ENCODE measurements around the gene MPP7. TPM values are rescaled to one million over a fixed set of nuclear protein-coding genes. Genes with fewer than 3 reads are reported as not detected.
A peak's percentile ranks its signal among the peaks of the same experiment; 100 is the strongest.
"Not testable (repeated sequence)": the region's sequence is repeated elsewhere in the genome, so short reads cannot be mapped to it uniquely, and the experiment has no call there.

The MPP7 gene
- total and polyA plus RNA-seq, 8 donors: 11.9 to 38.3 (median 14.4) TPM

DNA sequence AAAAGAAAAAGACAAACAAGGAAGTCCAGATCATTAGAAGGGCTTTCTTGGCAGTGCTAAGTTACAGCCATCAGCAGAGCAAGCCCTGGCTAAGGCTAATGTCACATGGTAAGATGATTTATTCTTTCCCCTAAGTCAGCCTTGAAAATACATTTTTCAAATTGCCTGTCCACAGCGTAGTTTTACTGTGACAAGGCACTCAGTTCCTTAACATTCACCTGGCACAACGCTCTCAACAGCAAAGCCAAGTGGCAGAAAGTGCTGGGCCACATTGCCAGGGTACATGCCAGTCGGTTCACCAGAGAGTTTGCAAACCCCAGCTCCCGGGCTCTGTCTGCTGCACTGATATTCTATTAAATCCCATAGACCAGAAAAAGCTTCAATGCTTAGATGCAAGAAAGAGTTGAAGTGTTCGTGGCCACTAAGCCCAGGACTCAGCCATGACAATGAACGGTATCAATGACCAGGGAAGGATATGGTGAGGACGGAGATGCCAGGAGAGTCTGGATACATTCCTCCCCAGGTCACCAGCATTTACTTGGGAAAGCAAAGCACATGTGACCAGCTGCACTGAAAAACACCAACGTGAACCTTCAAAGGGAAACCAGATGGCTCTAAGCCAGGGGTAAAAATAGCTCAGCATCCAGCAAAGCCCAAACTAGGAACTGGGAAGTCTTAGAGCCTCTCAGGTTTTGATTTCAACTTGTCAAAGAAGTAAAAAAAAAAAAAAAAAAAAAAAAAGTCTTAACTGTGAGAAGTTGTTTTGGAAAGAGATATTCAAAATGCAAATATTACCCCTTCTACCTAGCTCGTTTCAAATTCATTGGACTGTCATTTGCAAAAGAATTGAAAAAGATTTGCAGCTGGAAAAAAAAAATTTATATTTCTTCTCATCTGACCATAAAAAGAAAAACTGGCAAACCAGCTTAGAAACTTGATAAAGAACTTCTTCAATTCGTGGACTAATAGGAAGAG, 23.9 kb upstream of the MPP7 start:
- H3K9me3 ChIP-seq: no peaks in the 10 kb centered on the region
- peaks cover 20 to 28% of the 10 kb centered on the region in 2 donors for H3K4me1 ChIP-seq
- TF ChIP-seq, protein P1, sequence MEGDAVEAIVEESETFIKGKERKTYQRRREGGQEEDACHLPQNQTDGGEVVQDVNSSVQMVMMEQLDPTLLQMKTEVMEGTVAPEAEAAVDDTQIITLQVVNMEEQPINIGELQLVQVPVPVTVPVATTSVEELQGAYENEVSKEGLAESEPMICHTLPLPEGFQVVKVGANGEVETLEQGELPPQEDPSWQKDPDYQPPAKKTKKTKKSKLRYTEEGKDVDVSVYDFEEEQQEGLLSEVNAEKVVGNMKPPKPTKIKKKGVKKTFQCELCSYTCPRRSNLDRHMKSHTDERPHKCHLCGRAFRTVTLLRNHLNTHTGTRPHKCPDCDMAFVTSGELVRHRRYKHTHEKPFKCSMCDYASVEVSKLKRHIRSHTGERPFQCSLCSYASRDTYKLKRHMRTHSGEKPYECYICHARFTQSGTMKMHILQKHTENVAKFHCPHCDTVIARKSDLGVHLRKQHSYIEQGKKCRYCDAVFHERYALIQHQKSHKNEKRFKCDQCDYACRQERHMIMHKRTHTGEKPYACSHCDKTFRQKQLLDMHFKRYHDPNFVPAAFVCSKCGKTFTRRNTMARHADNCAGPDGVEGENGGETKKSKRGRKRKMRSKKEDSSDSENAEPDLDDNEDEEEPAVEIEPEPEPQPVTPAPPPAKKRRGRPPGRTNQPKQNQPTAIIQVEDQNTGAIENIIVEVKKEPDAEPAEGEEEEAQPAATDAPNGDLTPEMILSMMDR (IDR thresholded peaks at IDR 0.05): no peak
- H3K27ac ChIP-seq: peak overlapping the region in 1 of 2 donors; percentile 78
- ATAC-seq: peak; percentile 70
- intact Hi-C loops (cut with DNase I): no loop called here
- H3K4me3 ChIP-seq: no peak overlapping the region
- peak in 3 of 4 donors; percentile 30 to 67 (median 42) for DNase-seq
- H3K27me3 ChIP-seq: no peaks in the 10 kb centered on the region
- no peaks in the 10 kb centered on the region for H3K36me3 ChIP-seq

DNA sequence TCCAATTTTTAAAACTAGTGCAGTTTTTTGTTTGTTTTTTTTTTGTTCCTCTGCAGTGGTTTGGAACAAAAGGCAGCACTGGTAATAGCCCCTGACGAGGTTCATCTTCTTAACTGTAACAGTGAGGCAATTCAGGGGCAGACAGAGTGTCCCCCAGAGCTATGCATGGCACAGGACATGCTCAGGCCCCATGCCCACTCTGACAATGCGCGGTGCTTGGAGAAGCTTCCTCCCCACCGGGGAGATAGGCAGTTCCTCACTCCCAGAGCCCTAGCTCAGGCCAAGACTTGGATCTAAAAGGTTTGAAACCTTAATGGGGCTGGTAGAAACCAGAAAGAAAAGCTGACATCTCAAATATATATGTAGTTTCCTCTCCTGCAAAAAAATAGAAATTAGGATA, 17.9 kb upstream of the MPP7 start:
- TF ChIP-seq, protein P1 (IDR thresholded peaks at IDR 0.05): no peak
- no peaks in the 10 kb centered on the region for H3K27me3 ChIP-seq
- ATAC-seq (no peak), DNase-seq (no peak)
- H3K4me1 ChIP-seq: no peaks in the 10 kb centered on the region
- no peaks in the 10 kb centered on the region for H3K36me3 ChIP-seq
- H3K27ac ChIP-seq: no peak overlapping the region
- no peak overlapping the region for H3K4me3 ChIP-seq
- intact Hi-C loops (cut with DNase I): no loop called here
- H3K9me3 ChIP-seq: no peaks in the 10 kb centered on the region

DNA sequence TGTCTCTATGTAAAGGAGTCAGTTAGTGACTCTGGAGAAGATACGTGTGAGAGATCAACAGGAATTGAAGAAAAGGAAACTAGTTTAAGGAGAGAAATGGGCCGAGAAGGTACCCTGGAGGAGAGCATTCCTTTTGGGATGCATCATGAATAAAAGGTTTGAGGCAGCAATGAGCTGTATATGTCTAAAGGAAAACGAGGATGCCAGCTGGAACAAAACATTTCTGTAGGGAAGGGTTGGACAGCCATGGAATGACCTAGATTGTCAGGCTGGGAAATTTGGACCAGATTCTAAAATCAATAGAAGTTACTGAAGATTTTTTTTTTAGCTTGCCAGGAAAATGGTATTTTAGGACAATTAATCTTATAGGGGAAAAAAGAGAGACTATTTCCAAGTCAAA, 17.2 kb upstream of the MPP7 start:
- no peak for DNase-seq
- TF ChIP-seq, protein P1 (IDR thresholded peaks at IDR 0.05): no peak

DNA sequence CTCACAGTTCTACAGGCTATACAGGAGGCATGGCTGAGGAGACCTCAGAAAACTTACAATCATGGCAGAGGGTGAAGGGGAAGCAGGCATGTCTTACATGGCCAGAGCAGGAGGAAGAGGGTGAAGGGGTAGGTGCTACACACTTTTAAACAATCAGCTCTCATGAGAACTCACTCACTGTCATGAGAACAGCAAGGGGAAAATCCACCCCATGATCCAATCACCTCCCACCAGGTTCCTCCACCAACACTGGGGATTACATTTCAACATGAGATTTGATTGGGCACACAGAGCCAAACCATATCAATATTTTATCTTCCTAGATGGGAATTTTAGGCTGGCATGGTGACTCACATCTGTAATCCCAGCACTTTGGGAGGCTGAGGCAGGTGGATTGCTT, 16.2 kb upstream of the MPP7 start:
- DNase-seq; H3K9me3 ChIP-seq; H3K27ac ChIP-seq; ATAC-seq; intact Hi-C loops (cut with DNase I); H3K36me3 ChIP-seq; H3K27me3 ChIP-seq; H3K4me3 ChIP-seq; H3K4me1 ChIP-seq: not testable (repeated sequence)

More for the DNA sequence above, 17.2 kb upstream of the MPP7 start:
- intact Hi-C loops (cut with DNase I): no loop called here
- ATAC-seq: no peak
- Histone ChIP-seq H3K4me1 (no peaks in the 10 kb centered on the region), H3K27me3 (no peaks in the 10 kb centered on the region), H3K4me3 (no peak overlapping the region), H3K27ac (no peak overlapping the region), H3K36me3 (no peaks in the 10 kb centered on the region), H3K9me3 (no peaks in the 10 kb centered on the region)

DNA sequence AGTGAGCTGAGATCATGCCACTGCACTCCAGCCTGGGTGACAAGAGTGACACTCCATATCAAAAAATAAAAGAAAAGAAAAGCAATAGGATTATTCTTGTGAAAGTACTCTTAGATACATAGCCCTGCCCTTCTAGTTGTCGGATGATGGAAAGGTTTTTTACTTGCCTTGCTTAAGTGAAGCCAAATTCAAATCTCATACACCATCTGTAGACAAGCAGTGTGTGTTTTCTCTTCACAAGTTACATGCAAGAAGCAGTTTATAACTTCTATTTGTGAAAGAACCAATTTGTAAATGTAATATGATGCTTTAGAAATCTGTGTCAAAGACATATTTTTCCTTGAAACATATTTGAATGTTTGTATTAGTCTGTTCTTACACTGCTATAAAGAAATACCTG, 15.8 kb upstream of the MPP7 start:
- ATAC-seq (no peak), DNase-seq (no peak)
- intact Hi-C loops (cut with DNase I): no loop called here
- H3K36me3 ChIP-seq: no peaks in the 10 kb centered on the region
- no peaks in the 10 kb centered on the region for H3K27me3 ChIP-seq
- H3K9me3 ChIP-seq: no peaks in the 10 kb centered on the region
- TF ChIP-seq, protein P1 (IDR thresholded peaks at IDR 0.05): no peak
- H3K4me1 ChIP-seq: no peaks in the 10 kb centered on the region
- no peak overlapping the region for H3K27ac ChIP-seq
- no peak overlapping the region for H3K4me3 ChIP-seq
